ENCODE results near the gene FSTL5. TPM values are rescaled to one million over a fixed set of nuclear protein-coding genes. Genes with fewer than 3 reads are reported as not detected.

FSTL5 gene
- total and polyA plus RNA-seq, 9 of the 15 experiments (the other 6 are each of a cell fraction or from before 2014, with no cell fraction given): 0.09 to 3.1 (median 0.50) TPM; not detected in 1

DNA sequence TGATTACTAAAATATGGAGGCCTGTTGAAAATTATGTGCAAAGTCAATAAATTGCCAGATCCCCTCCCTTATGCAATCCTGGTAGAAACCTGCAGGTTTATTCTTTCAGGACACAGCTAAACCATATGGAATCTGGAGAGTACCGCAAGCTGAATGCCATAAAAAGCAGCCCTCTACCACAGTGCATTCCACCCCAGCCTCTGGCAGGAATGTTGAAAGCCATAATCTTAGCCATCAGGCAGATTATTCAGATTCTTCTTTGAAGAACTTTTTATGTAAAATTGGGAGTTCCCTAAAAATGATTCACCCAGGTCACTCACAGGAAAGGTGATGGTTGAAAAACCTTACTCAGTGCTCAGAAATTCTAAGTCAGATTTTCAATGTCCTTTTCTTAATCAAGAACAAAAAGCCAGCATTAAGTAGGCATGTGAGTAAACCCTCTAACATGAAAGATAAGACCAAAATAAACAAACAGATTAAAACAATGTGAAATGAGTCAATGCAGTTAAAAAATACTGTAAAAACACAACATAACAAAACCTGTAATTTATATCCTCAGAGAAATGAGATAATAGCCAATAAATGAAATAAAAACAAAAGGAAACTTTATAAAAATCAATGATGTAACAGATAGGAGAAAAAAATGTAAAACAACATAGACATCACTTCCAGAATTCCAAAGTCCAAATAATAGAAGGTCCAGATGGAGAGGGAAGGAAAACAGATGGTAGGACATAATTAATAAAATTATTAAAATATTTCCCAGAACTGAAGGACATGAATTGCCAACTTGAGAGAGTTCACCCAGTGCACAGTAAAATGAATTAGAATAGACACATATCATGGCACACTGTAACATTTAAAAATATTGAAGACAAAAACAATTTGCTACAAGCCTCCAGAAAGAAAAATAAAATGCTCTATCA lies 226.9 kb downstream of the FSTL5 start (continued):
- no peak for TF ChIP-seq LARP7 (IDR thresholded peaks at IDR 0.05)
- no peak for TF ChIP-seq SMARCA4 (IDR thresholded peaks at IDR 0.05)
- TF ChIP-seq ZNF263 (CRISPR knock-in tag; IDR thresholded peaks at IDR 0.05; ENCODE audit: borderline replicate concordance): no peak
- no peak for TF ChIP-seq GTF2E2 (tag; IDR thresholded peaks at IDR 0.05)

DNA sequence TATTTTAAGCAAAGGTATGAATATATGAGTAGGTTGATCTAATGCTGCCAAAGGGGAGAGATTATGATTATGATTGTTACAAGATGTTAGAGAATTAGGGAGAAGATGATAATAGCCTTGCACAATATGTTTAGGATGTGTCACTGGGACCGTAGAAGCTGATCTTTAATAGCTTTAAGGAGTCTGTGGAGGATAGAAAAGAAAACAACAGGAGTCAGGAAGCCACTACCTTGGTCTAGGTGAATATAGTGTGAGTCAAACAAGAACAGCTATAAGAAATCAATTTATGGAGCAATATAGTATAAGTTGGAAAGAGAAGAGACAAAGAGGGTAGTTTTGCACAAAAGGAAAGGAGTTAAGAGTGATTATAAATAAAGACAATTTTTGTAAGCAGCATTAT lies 232.7 kb downstream of the FSTL5 start:
- no peak for FAIRE-seq
- no peaks in the 10 kb centered on the region for H3K27me3 ChIP-seq (ENCODE audit: control insufficient read depth in 2 of 2, insufficient read depth in 2 of 2, low read length in 2 of 2)
- intact Hi-C loops (cut with micrococcal nuclease): no loop called here
- H3K4me2 ChIP-seq (ENCODE audit: insufficient read depth, low read length): no peak overlapping the region
- no peaks in the 10 kb centered on the region for H3K9me3 ChIP-seq (replicated peaks; ENCODE audit: control insufficient read depth, insufficient read depth, low read depth, low read length)
- H2AFZ ChIP-seq (ENCODE audit: low read depth, low read length): no peak overlapping the region
- CTCF ChIA-PET (ENCODE audit: low intra/inter-chr PET ratio): no interaction called here
- no peak overlapping the region for H3K27ac ChIP-seq (ENCODE audit: extremely low read depth, low read depth, low read length)
- H3K4me3 ChIP-seq: no peak overlapping the region
- no peaks in the 10 kb centered on the region for H3K4me1 ChIP-seq (replicated peaks in 1 of 2; ENCODE audit: control insufficient read depth in 2 of 2, insufficient read depth in 2 of 2, low read length in 2 of 2)
- in situ Hi-C loops (cut with MboI): no loop called here
- H3K79me2 ChIP-seq (ENCODE audit: control insufficient read depth, insufficient read depth, low read length): no peaks in the 10 kb centered on the region
- H4K20me1 ChIP-seq (replicated peaks; ENCODE audit: control insufficient read depth, insufficient read depth, low read length): no peaks in the 10 kb centered on the region
- BruUV-seq (replicated peaks): no TSS peak
- no peaks in the 10 kb centered on the region for H3K9me1 ChIP-seq (ENCODE audit: control insufficient read depth, insufficient read depth, low read length)
- POLR2A ChIA-PET: no interaction called here
- H3K9ac ChIP-seq (ENCODE audit: insufficient read depth in 1 of 2, low read depth in 2 of 2, low read length in 2 of 2): no peak overlapping the region
- no peak for DNase-seq (ENCODE audit: extremely low read depth in 1 of 4, low spot score in 3 of 4)
- no peak for ATAC-seq
- no peaks in the 10 kb centered on the region for H3K36me3 ChIP-seq (ENCODE audit: control insufficient read depth, insufficient read depth, low read length)
- no CpG with 5 or more reads among the region's 1 CpG for WGBS (ENCODE audit: insufficient coverage, low coverage, missing lambda C conversion rate)
- TF ChIP-seq DACH1 (IDR thresholded peaks at IDR 0.05; ENCODE audit: partially characterized antibody) (no peak), ZNF707 (CRISPR knock-in tag; conservative IDR thresholded peaks at IDR 0.05) (no peak), PTTG1 (tag; IDR thresholded peaks at IDR 0.05; ENCODE audit: low read depth) (no peak), SMAD2 (IDR thresholded peaks at IDR 0.05; ENCODE audit: low read depth, low read length) (no peak), MAZ (CRISPR knock-in tag; conservative IDR thresholded peaks at IDR 0.05 in 1 of 2, IDR thresholded peaks at IDR 0.05 in 1 of 2) (no peak), ZC3H4 (CRISPR knock-in tag; IDR thresholded peaks at IDR 0.05; ENCODE audit: borderline replicate concordance) (no peak), TRIM28 (IDR thresholded peaks at IDR 0.05) (no peak)
- TF ChIP-seq, protein P1, sequence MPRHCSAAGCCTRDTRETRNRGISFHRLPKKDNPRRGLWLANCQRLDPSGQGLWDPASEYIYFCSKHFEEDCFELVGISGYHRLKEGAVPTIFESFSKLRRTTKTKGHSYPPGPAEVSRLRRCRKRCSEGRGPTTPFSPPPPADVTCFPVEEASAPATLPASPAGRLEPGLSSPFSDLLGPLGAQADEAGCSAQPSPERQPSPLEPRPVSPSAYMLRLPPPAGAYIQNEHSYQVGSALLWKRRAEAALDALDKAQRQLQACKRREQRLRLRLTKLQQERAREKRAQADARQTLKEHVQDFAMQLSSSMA (CRISPR knock-in tag; IDR thresholded peaks at IDR 0.05): no peak
- TF ChIP-seq, protein P2, sequence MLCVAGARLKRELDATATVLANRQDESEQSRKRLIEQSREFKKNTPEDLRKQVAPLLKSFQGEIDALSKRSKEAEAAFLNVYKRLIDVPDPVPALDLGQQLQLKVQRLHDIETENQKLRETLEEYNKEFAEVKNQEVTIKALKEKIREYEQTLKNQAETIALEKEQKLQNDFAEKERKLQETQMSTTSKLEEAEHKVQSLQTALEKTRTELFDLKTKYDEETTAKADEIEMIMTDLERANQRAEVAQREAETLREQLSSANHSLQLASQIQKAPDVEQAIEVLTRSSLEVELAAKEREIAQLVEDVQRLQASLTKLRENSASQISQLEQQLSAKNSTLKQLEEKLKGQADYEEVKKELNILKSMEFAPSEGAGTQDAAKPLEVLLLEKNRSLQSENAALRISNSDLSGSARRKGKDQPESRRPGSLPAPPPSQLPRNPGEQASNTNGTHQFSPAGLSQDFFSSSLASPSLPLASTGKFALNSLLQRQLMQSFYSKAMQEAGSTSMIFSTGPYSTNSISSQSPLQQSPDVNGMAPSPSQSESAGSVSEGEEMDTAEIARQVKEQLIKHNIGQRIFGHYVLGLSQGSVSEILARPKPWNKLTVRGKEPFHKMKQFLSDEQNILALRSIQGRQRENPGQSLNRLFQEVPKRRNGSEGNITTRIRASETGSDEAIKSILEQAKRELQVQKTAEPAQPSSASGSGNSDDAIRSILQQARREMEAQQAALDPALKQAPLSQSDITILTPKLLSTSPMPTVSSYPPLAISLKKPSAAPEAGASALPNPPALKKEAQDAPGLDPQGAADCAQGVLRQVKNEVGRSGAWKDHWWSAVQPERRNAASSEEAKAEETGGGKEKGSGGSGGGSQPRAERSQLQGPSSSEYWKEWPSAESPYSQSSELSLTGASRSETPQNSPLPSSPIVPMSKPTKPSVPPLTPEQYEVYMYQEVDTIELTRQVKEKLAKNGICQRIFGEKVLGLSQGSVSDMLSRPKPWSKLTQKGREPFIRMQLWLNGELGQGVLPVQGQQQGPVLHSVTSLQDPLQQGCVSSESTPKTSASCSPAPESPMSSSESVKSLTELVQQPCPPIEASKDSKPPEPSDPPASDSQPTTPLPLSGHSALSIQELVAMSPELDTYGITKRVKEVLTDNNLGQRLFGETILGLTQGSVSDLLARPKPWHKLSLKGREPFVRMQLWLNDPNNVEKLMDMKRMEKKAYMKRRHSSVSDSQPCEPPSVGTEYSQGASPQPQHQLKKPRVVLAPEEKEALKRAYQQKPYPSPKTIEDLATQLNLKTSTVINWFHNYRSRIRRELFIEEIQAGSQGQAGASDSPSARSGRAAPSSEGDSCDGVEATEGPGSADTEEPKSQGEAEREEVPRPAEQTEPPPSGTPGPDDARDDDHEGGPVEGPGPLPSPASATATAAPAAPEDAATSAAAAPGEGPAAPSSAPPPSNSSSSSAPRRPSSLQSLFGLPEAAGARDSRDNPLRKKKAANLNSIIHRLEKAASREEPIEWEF (CRISPR knock-in tag; IDR thresholded peaks at IDR 0.05): no peak
- TF ChIP-seq, protein P3, sequence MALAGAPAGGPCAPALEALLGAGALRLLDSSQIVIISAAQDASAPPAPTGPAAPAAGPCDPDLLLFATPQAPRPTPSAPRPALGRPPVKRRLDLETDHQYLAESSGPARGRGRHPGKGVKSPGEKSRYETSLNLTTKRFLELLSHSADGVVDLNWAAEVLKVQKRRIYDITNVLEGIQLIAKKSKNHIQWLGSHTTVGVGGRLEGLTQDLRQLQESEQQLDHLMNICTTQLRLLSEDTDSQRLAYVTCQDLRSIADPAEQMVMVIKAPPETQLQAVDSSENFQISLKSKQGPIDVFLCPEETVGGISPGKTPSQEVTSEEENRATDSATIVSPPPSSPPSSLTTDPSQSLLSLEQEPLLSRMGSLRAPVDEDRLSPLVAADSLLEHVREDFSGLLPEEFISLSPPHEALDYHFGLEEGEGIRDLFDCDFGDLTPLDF (CRISPR knock-in tag; IDR thresholded peaks at IDR 0.05): no peak
